Stimulated activated CD8-positive, alpha-beta memory T cell treated with anti-CD3 and anti-CD28 coated beads, Interleukin-15, amount 100 ng/mL, for 1 hour (primary cell): ENCODE results near the gene NANS.
"Not testable (repeated sequence)": the region's sequence is repeated elsewhere in the genome, so short reads cannot be mapped to it uniquely, and the experiment has no call there.

Experiments used
- DNase-seq: peaks from one replicate; pipeline ENCODE4 v3.0.0-alpha.2; 2020; ENCODE audit warnings: low read depth

Gene NANS

DNA sequence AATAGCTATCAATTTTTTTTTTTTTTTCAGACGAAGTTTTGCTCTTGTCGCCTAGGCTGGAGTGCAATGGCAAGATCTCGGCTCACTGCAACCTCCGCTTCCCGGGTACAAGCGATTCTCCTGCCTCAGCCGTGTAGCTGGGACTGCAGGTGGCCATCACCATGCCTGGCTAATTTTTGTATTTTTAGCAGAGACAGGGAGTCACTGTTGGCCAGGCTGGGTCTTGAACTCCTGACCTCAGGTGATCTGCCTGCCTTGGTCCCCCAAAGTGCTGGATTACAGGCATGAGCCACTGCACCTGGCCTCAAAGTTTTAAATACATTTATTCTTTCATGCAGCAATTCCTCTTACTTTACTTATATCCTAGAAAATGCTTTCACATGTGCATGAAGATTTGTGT is 44.9 kb downstream of the NANS start:
- DNase-seq = no peak

DNA sequence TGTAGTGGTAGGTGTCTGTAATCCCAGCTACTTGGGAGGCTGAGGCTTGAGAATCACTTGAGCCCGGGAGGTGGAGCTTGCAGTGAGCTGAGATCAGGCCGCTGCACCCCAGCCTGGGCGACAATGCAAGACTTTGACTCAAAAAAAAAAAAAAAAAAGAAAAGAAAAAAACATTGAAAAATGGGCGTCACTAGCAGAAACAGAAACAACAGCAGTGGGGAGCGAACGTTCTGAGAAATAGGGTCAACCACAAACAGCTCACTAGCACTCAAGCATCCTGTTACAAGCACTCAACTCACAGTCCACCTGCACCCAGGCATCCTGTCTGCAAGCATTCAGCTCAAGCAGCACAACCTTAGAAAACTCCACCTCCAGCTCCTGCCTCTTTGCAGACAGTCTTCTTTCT is 45.3 kb downstream of the NANS start:
- DNase-seq = peak; percentile 51

- no peak for DNase-seq
These were observed 47.9 kb downstream of the NANS start for GRCh38 chr9:98104445-98104881.

GRCh38 chr9:98105006-98105405 is 48.5 kb downstream of the NANS start:
- DNase-seq = no peak

DNA sequence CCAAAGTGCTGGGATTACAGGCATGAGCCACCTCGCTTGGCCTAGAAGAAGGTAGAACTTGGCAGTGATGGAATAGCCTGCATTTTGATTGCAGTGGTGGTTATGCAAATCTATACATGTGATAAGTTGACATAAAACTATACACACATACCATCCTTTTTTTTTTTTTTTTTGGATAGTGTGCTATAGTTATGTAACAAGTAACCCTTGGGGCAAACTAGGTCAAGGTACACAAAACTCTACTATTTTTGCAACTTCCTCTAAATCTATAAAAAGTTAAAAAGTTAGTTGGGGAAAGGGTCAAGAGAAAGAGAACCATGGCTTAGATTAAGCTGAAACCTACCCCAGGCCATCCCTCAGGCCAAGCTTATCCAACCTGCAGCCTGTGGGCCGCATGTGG is 51.4 kb downstream of the NANS start:
- no peak for DNase-seq

GRCh38 chr9:98108531-98109031 is 52.0 kb downstream of the NANS start:
- no peak for DNase-seq

DNA sequence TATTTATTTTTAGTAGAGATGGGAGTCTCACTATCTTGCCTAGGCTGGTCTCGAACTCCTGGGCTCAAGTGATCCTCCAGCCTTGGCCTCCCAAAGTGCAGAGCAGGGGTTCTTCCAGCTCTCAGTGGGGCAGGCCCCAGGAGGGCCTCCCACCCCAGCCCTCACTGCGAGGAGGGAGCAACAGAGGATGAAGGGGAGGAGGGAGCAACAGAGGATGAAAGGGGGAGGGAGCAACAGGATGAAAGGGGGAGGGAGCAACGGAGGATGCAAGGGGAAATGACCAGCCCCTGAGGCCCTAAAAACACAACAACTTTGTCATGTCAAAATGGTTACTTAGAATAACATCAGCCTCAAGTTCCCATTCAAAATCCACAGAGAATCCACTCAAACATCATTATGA is 52.5 kb downstream of the NANS start:
- no peak for DNase-seq

DNA sequence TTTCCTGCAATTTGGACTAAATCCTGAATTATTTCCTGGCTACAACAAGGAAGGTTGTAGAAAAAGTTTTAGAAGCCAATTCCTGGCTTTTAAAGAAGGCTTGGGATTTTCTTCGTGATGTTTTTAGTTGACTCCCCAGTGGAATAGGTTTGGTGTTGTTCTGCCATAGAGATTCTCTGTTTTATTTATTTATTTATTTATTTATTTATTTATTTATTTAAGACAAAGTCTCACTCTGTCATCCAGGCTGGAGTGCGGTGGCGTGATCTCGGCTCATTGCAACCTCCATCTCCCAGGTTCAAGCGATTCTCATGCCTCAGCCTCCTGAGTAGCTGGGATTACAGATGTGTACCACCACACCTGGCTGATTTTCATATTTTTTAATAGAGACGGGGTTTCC is 60.6 kb downstream of the NANS start:
- DNase-seq = not testable (repeated sequence)

DNA sequence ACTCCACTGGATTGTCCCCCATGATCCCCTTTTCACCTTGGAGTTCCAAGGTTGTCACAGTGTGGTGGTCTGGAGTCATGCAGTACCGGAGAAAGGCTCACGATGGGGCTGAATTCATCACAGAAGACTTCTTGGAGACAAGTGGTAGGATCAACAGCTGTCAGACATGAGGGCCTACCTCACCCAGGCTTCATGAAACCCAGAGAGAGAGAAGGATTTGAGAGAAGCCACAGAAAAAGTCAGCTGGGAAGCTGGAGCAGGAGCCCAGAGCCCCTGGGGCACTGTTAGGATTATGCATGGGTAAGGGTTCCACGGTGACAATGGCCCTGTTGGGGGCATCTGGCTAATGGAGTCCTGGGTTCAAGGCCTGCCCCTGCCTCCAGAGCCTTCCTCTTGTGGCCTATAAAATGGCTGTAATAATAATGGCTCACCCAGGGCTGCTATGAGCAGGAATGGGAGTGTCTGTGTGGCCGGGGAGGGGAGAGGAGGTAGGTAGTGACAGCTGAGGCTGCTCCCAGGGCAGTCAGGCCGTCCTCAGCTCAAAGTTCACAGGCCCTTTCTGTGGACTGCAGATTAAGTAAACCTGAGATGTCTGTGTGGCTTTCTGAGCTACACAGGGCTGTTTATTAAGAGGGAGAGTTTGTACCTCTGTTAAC is 61.6 kb downstream of the NANS start:
- DNase-seq = no peak

DNA sequence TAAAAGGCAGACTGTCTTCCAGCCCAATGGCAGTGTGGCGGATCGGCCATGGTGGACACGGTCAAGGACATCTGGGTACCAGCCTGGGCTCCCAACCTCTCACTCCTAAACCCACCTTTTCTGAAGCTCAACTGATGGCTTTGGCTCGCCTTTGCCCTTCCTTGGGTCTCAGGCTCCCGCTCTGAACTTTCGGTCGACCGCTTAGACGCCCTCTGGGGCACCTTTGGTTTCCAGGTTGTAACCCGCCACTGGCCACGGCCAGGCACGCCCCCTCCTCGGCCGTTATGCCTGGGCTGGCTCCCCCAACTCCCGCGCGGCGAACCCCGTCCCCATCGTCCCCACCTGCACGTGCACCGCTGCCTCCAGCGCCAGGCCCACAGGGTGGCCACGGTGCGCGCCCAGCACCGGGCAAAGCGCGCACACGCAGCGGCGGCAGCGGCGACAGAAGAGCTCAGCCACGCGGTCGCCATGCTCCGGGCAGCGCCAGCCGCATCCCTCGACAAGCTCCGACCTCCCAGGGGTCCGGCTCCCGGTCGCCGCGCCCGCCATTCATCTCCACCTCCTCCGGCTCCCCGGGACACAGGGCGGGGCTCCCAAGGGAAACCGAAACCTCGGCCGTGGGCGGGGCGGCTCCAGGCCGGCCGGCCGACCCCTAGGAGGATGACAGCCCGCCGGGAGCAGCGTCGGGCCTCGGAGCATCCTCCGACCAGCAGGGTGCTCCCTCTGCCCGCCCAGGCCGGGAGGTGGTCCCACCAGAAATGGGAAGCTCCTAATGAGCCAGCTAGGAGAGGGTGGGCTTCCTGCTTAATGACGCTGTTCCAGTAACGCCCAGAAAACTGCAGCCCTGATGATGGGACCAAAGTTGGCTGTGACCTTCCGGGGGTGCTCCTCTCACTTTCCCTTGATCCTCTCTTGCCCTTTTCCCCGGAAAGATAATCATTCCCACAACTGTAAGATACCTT is 62.4 kb downstream of the NANS start, which contains the start of gene TRIM14:
TRIM14 (minus strand) TSS at position 583 of the 962 bp plus-strand sequence; CDS start at position 549, 34 bp downstream.
- no peak for DNase-seq

- DNase-seq = no peak
These were observed 63.9 kb downstream of the NANS start for GRCh38 chr9:98120476-98120875.

- no peak for DNase-seq
These were observed 64.5 kb downstream of the NANS start for GRCh38 chr9:98121058-98121457.

- not testable (repeated sequence) for DNase-seq
These were observed 67.6 kb downstream of the NANS start for GRCh38 chr9:98124091-98124490.

DNA sequence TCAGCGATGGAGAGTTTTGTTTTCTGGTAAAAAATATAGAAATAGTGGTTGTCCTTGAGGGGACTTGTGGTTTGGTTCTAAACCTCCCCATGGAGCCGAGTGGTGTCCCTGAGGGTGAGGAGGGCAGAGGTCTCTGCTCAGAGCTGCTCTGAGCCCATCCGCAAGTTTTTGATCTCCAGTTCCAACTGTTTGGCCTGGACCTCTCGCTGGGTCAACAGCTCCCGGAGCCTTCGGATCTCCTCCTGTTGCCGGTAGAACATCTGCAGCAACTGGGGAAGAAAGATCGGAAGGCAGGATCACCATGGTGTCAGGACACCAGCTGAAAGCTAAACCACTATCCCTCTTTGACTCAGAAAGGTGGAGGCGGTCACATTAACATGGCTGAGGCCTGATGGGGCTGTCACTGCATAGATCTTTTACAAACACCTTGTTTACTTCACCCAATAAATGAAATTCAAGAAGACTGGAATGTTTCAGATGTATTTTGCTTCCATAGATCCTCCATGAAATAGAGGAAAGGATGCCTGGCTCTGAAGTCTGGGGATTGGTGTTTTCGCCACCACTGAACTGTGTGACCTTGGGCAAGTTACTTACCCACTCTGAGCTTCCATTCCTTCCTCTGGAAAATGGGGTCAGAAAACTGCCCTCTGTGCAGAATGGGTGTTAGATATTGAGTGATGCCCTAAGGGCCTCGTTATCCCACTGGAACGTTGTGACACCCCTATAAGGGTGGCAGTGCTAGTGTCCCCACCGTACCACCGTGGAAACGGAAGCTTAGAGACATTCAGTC is 68.3 kb downstream of the NANS start:
- no peak for DNase-seq

DNA sequence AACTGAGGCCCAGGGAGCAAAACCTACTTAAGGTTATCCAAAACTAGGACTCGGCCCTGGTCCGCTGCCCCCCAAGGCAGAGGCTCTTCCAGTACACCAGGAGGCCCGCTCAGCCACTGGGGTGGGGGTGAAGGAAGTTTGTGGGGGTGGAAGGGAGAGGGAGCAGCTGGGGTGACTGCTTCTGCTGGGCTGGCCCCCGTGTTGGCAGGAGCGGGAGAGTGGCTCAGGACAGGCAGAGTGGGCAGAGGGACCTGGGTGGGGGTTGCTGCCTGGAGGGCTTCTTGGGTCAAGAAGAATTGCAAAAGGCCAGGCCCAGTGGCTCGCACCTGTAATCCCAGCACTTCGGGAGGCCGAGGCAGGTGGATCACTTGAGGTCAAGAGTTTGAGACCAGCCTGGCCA is 70.7 kb downstream of the NANS start:
- no peak for DNase-seq

- DNase-seq = no peak
These were observed 71.8 kb downstream of the NANS start for GRCh38 chr9:98128316-98128715.

GRCh38 chr9:98129451-98129881 is 72.9 kb downstream of the NANS start:
- DNase-seq = no peak

DNA sequence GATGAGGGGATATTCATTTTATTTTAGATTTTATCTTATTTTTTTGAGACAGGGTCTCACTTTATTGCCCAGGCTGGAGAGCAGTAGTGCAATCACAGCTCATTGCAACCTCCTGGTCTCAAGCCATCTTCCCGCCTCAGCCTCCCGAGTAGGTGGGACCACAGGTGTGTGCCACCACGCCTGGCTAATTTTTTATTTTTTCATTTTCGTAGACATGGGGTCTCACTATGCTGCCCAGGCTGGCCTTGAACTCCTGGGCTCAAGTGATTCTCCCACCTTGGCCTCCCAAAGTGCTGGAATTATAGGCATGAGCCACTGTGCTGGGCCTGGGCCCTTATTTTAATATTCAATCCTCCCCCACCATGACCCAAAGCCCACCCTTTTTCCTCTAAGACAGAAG is 73.5 kb downstream of the NANS start:
- not testable (repeated sequence) for DNase-seq

DNA sequence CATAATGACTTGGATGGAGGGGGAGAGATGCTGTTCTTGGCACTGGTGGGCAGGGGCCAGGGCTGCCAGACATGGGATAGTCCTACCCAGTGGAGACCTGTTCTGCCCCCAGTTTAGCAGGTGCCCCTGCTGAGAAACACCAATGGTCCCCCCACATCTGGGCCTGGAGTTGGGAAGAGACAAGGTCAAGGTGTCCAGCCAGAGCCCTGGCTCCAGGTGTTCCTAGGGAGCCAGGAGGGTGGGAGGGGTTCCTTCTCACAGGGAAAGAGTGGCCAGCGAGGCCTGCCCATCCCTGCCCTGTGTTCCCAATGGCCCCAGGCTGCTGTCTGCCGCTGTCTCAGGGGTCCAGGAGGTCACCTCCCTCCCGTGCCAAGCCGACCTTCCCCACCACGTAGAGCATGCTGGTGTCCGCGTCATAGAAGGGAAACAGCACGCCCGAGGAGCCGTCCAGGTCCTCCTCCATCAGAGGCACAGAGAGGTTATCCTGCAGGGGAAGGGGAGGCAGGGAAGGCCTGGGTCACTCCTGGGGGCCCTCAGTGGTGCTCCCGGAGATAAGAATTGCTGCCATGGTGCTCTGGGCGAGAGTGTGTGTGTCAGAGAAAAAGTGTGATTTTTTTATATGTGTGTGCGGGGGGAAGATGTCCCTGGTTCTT is 74.2 kb downstream of the NANS start:
- no peak for DNase-seq

- no peak for DNase-seq
These were observed 75.6 kb downstream of the NANS start for GRCh38 chr9:98132158-98132557.
